GM23338 (cell line): ENCODE results near the gene FAM222A.

Source experiments
- CREB1 ChIP-seq: fragments of 250-450 bp; sonication (Bioruptor Pico); IDR thresholded peaks from 2 replicates; pipeline ENCODE4 v1.5.0; 2020; ENCODE audit warnings: low read depth, mild to moderate bottlenecking, moderate library complexity
- CTCF ChIP-seq, 2 experiments: fragments of 200-600 bp in 1 of 2; sonication (generic) in 1 of 2; conservative IDR thresholded peaks; 2 replicates each; pipeline versions ENCODE4 v1.5.1 to v1.6.1; 2016 to 2017; ENCODE audit warnings: antibody characterized with exemption in 2 of 2, low read depth in 2 of 2, mild to moderate bottlenecking in 2 of 2, moderate library complexity in 1 of 2
- EZH2 ChIP-seq: fragments of 200-600 bp; sonication (generic); IDR thresholded peaks from one replicate; pipeline ENCODE4 v1.8.0; 2017; ENCODE audit warnings: antibody characterized with exemption, mild to moderate bottlenecking, low read depth; ENCODE audit not compliant: unreplicated experiment
- EZH2phosphoT487 ChIP-seq: fragments of 200-600 bp; sonication (generic); IDR thresholded peaks from one replicate; pipeline ENCODE4 v1.8.1; 2018; ENCODE audit warnings: antibody characterized with exemption; ENCODE audit not compliant: unreplicated experiment
- POLR2AphosphoS5 ChIP-seq: IDR thresholded peaks from 2 replicates; pipeline ENCODE4 v1.6.1; 2016; ENCODE audit warnings: antibody characterized with exemption, low read depth
- TF ChIP-seq, protein P1 (sequence below): IDR thresholded peaks from one replicate; pipeline ENCODE4 v1.6.1; 2018; ENCODE audit warnings: antibody characterized with exemption; ENCODE audit not compliant: unreplicated experiment

GRCh38 chr12:109744986-109745942, 31.6 kb downstream of the FAM222A start:
- TF ChIP-seq CTCF (conservative IDR thresholded peaks at IDR 0.05; ENCODE audit: low read depth in 2 of 2) (no peak), CREB1 (no peak), EZH2 (no peak), EZH2phosphoT487 (no peak), POLR2AphosphoS5 (no peak)
- TF ChIP-seq, protein P1, sequence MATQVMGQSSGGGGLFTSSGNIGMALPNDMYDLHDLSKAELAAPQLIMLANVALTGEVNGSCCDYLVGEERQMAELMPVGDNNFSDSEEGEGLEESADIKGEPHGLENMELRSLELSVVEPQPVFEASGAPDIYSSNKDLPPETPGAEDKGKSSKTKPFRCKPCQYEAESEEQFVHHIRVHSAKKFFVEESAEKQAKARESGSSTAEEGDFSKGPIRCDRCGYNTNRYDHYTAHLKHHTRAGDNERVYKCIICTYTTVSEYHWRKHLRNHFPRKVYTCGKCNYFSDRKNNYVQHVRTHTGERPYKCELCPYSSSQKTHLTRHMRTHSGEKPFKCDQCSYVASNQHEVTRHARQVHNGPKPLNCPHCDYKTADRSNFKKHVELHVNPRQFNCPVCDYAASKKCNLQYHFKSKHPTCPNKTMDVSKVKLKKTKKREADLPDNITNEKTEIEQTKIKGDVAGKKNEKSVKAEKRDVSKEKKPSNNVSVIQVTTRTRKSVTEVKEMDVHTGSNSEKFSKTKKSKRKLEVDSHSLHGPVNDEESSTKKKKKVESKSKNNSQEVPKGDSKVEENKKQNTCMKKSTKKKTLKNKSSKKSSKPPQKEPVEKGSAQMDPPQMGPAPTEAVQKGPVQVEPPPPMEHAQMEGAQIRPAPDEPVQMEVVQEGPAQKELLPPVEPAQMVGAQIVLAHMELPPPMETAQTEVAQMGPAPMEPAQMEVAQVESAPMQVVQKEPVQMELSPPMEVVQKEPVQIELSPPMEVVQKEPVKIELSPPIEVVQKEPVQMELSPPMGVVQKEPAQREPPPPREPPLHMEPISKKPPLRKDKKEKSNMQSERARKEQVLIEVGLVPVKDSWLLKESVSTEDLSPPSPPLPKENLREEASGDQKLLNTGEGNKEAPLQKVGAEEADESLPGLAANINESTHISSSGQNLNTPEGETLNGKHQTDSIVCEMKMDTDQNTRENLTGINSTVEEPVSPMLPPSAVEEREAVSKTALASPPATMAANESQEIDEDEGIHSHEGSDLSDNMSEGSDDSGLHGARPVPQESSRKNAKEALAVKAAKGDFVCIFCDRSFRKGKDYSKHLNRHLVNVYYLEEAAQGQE: no peak
